HepG2 (cell line): ENCODE data around the gene SNAI1. TPM values are rescaled to one million over a fixed set of nuclear protein-coding genes. Genes with fewer than 3 reads are reported as not detected.
A peak's percentile ranks its signal among the peaks of the same experiment; 100 is the strongest.

Experiments used
- BCL3 ChIP-seq: sonication (generic); formaldehyde crosslinking; IDR thresholded peaks from 2 replicates; pipeline ENCODE4 v1.5.1; 2020; ENCODE audit warnings: mild to moderate bottlenecking, missing genetic modification reagents, moderate library complexity
- BRCA1 ChIP-seq: sonication (generic); formaldehyde crosslinking; IDR thresholded peaks from 2 replicates; pipeline ENCODE4 v1.4.0; 2020; ENCODE audit warnings: missing genetic modification reagents
- CBFB ChIP-seq: sonication (generic); formaldehyde crosslinking; IDR thresholded peaks from 2 replicates; pipeline ENCODE4 v1.4.0; 2020; ENCODE audit warnings: missing genetic modification reagents
- CBX5 ChIP-seq: sonication (generic); formaldehyde crosslinking; IDR thresholded peaks from 2 replicates; pipeline ENCODE4 v1.4.0; 2020; ENCODE audit warnings: missing genetic modification reagents, borderline replicate concordance
- ETV5 ChIP-seq: IDR thresholded peaks from 2 replicates; pipeline ENCODE4 v1.6.1; 2018; ENCODE audit warnings: missing biosample characterization, missing genetic modification reagents, inconsistent platforms, borderline replicate concordance
- HOXA9 ChIP-seq: sonication (generic); formaldehyde crosslinking; IDR thresholded peaks from 2 replicates; pipeline ENCODE4 v1.8.1; 2022; ENCODE audit warnings: missing genetic modification reagents, mild to moderate bottlenecking, moderate library complexity, borderline replicate concordance
- MLLT10 ChIP-seq: sonication (generic); formaldehyde crosslinking; IDR thresholded peaks from 2 replicates; pipeline ENCODE4 v1.4.0; 2020; ENCODE audit warnings: missing genetic modification reagents
- NFKB2 ChIP-seq: sonication (generic); formaldehyde crosslinking; IDR thresholded peaks from 2 replicates; pipeline ENCODE4 v1.4.0; 2020; ENCODE audit warnings: missing genetic modification reagents, borderline replicate concordance
- SIN3A ChIP-seq: IDR thresholded peaks from 2 replicates; pipeline ENCODE4 v1.6.1; 2011; ENCODE audit warnings: low read depth, mild to moderate bottlenecking, control low read depth, low read length, borderline replicate concordance
- THYN1 ChIP-seq: sonication (generic); formaldehyde crosslinking; IDR thresholded peaks from 2 replicates; pipeline ENCODE4 v1.8.1; 2023; ENCODE audit warnings: low read depth, mild to moderate bottlenecking, moderate library complexity, missing genetic modification reagents, borderline replicate concordance
- ZBTB10 ChIP-seq: sonication (generic); formaldehyde crosslinking; IDR thresholded peaks from 2 replicates; pipeline ENCODE4 v1.4.0; 2020; ENCODE audit warnings: missing genetic modification reagents, borderline replicate concordance
- ZBTB20 ChIP-seq: sonication (generic); formaldehyde crosslinking; IDR thresholded peaks from 2 replicates; pipeline ENCODE4 v1.8.1; 2023; ENCODE audit warnings: missing genetic modification reagents, low read depth, mild to moderate bottlenecking, borderline replicate concordance
- ZNF280D ChIP-seq: sonication (generic); formaldehyde crosslinking; IDR thresholded peaks from 2 replicates; pipeline ENCODE4 v1.5.1; 2020; ENCODE audit warnings: mild to moderate bottlenecking, missing genetic modification reagents
- ZNF282 ChIP-seq: fragments of 450-650 bp; IDR thresholded peaks from 2 replicates; pipeline ENCODE4 v1.6.1; 2018; ENCODE audit not compliant: partially characterized antibody
- ZNF414 ChIP-seq: sonication (generic); formaldehyde crosslinking; IDR thresholded peaks from 2 replicates; pipeline ENCODE4 v1.5.0; 2020; ENCODE audit warnings: missing genetic modification reagents
- ZNF543 ChIP-seq: sonication (generic); formaldehyde crosslinking; IDR thresholded peaks from 2 replicates; pipeline ENCODE4 v1.4.0; 2020; ENCODE audit warnings: mild to moderate bottlenecking, missing genetic modification reagents
- ZNF644 ChIP-seq: IDR thresholded peaks from 2 replicates; pipeline ENCODE4 v1.6.1; 2016; ENCODE audit warnings: low read depth
- ZNF713 ChIP-seq: sonication (generic); formaldehyde crosslinking; IDR thresholded peaks from 2 replicates; pipeline ENCODE4 v1.4.0; 2020; ENCODE audit warnings: mild to moderate bottlenecking, missing genetic modification reagents
- ZNF83 ChIP-seq: sonication (generic); formaldehyde crosslinking; IDR thresholded peaks from 2 replicates; pipeline ENCODE4 v1.4.0; 2020; ENCODE audit warnings: missing genetic modification reagents, mild to moderate bottlenecking, borderline replicate concordance
- ZZZ3 ChIP-seq: sonication (generic); formaldehyde crosslinking; IDR thresholded peaks from 2 replicates; pipeline ENCODE4 v1.4.0; 2020; ENCODE audit warnings: missing genetic modification reagents, mild to moderate bottlenecking, borderline replicate concordance
- polyA plus RNA-seq, 8 experiments: library from polyadenylated mRNA; depleted of rRNA in 3 of 8; stranded (reverse) in 7 of 8; unstranded in 1 of 8; fragments of >200 nt; fragmentation: Illumina TruSeq in 4 of 8; extraction: Trizol in 4 of 8; gene quantifications; 2 replicates each; pipeline versions ENCODE4 v1.2.1 to v1.2.3, GENCODE V29; 2011 to 2016; ENCODE audit warnings: low read depth in 4 of 8, missing spikeins in 1 of 8, mixed read lengths in 1 of 8; ENCODE audit not compliant: insufficient read depth in 1 of 8
- total RNA-seq, 5 experiments: library from RNA; depleted of rRNA; stranded (reverse); fragments of >200 nt; fragmentation: Illumina TruSeq; extraction: Trizol; gene quantifications; 2 replicates each; pipeline ENCODE4 v1.2.3, GENCODE V29; 2016; ENCODE audit warnings: low read depth in 1 of 5

The SNAI1 gene
- total and polyA plus RNA-seq, 2 of the 13 experiments (the other 11 are each of a cell fraction or from before 2014, with no cell fraction given), result 1.3 to 1.4 TPM

- TF ChIP-seq ZBTB10 (CRISPR knock-in tag) (no peak), ZNF414 (CRISPR knock-in tag) (peak; percentile 35; the same call in 1 of the 2 replicates), HOXA9 (0 out of 2 replicates have a peak, but pooled peaks have one; percentile 14), MLLT10 (no peak), BRCA1 (CRISPR knock-in tag) (no peak), ZNF543 (CRISPR knock-in tag) (0 out of 2 replicates have a peak, but pooled peaks have one; percentile 7), ZNF282 (no peak), ZNF83 (CRISPR knock-in tag) (no peak), ZNF644 (CRISPR knock-in tag) (no peak), CBFB (CRISPR knock-in tag) (no peak), ZZZ3 (CRISPR knock-in tag) (peak; percentile 21; the same call in 1 of the 2 replicates), THYN1 (no peak), ZNF713 (no peak), SIN3A (no peak), ZBTB20 (CRISPR knock-in tag) (peak; percentile 67; the same call in 1 of the 2 replicates), ZNF280D (0 out of 2 replicates have a peak, but pooled peaks have one; percentile 13), BCL3 (CRISPR knock-in tag) (no peak), NFKB2 (CRISPR knock-in tag) (0 out of 2 replicates have a peak, but pooled peaks have one; percentile 43), CBX5 (0 out of 2 replicates have a peak, but pooled peaks have one; percentile 57), ETV5 (0 out of 2 replicates have a peak, but pooled peaks have one; percentile 22)
Measured at GRCh38 chr20:49937027-49937929, 45.5 kb upstream of the SNAI1 start (continued).
